OCI-LY7 (cell line): ENCODE results near the gene ZFP36L1. TPM values are rescaled to one million over a fixed set of nuclear protein-coding genes. Genes with fewer than 3 reads are reported as not detected.

ENCODE experiments used
- BruUV-seq: library from RNA; stranded (reverse); fragments of 400-500 nt; replicated peaks from 2 replicates; lab custom pipeline; 2021; lab: Mats Ljungman, UMichigan
- CTCF ChIA-PET: fragments of 300-600 bp; sonication (Branson Sonifier 250); formaldehyde crosslinking; loops from one replicate; lab custom pipeline; 2022; ENCODE audit warnings: antibody characterized with exemption; ENCODE audit not compliant: unreplicated experiment; lab: Charles Lee
- POLR2A ChIA-PET: fragments of 300-600 bp; sonication (Branson Sonifier 250); formaldehyde crosslinking; loops from one replicate; lab custom pipeline; 2022; ENCODE audit warnings: antibody characterized with exemption; lab: Charles Lee
- DNase-seq: peaks from one replicate; pipeline ENCODE4 v3.0.0-alpha.2; 2015; ENCODE audit warnings: low spot score
- H2AFZ ChIP-seq: fragments of 200-600 bp; sonication (generic), shearing (Covaris generic); 2 replicates; pipeline ENCODE4 v1.6.1; 2014; ENCODE audit warnings: mild to moderate bottlenecking, antibody characterized with exemption, low read length, moderate library complexity
- H3K27ac ChIP-seq: fragments of 200-600 bp; sonication (generic); 2 replicates; pipeline ENCODE4 v1.5.1; 2014; ENCODE audit warnings: mixed run types, low read depth, mild to moderate bottlenecking, moderate library complexity, low read length, inconsistent platforms; ENCODE audit not compliant: poor library complexity, severe bottlenecking
- H3K36me3 ChIP-seq: fragments of 200-600 bp; sonication (generic); 2 replicates; pipeline ENCODE4 v1.6.1; 2014; ENCODE audit warnings: mild to moderate bottlenecking, antibody characterized with exemption, low read length, moderate library complexity, mixed read lengths; ENCODE audit not compliant: insufficient read depth
- H3K4me1 ChIP-seq: fragments of 200-600 bp; sonication (generic); 2 replicates; pipeline ENCODE4 v1.5.1; 2014; ENCODE audit warnings: mild to moderate bottlenecking, low read length; ENCODE audit not compliant: insufficient read depth, poor library complexity, severe bottlenecking
- H3K4me2 ChIP-seq: fragments of 200-600 bp; sonication (generic); 2 replicates; pipeline ENCODE4 v1.6.1; 2014; ENCODE audit warnings: mild to moderate bottlenecking, low read length
- H3K4me3 ChIP-seq: fragments of 200-600 bp; sonication (generic); 2 replicates; pipeline ENCODE4 v1.5.1; 2014; ENCODE audit warnings: mild to moderate bottlenecking, low read depth, low read length; ENCODE audit not compliant: poor library complexity, severe bottlenecking
- H3K79me2 ChIP-seq: fragments of 200-600 bp; sonication (generic); 2 replicates; pipeline ENCODE4 v1.6.1; 2016; ENCODE audit warnings: low read depth, mild to moderate bottlenecking, low read length, moderate library complexity, mixed read lengths; ENCODE audit not compliant: insufficient read depth
- H3K9me2 ChIP-seq: fragments of 200-600 bp; sonication (generic); 2 replicates; pipeline ENCODE4 v1.6.1; 2016; ENCODE audit warnings: mild to moderate bottlenecking, low read length, mixed read lengths; ENCODE audit not compliant: insufficient read depth
- H3K9me3 ChIP-seq: fragments of 200-600 bp; sonication (generic); 2 replicates; pipeline ENCODE4 v1.6.1; 2014; ENCODE audit warnings: mild to moderate bottlenecking, mixed run types, low read length, mixed read lengths
- H4K20me1 ChIP-seq: fragments of 200-600 bp; sonication (generic); 2 replicates; pipeline ENCODE4 v1.6.1; 2014; ENCODE audit warnings: mild to moderate bottlenecking, antibody characterized with exemption, low read length, moderate library complexity, mixed read lengths; ENCODE audit not compliant: insufficient read depth
- EZH2phosphoT487 ChIP-seq: fragments of 200-600 bp; sonication (generic); IDR thresholded peaks from 2 replicates; pipeline ENCODE4 v1.6.1; 2018; ENCODE audit warnings: low read depth, borderline replicate concordance, mild to moderate bottlenecking, mixed run types, antibody characterized with exemption, low read length, moderate library complexity, mixed read lengths
- intact Hi-C: fragments of 100-400 bp; cut with micrococcal nuclease; formaldehyde crosslinking; loops from one replicate; pipeline ENCODE4 v1.10.0; 2022; ENCODE audit not compliant: unreplicated experiment
- total RNA-seq, 2 experiments: library from RNA; depleted of rRNA in 1 of 2; stranded (reverse); fragments of >200 nt in 1 of 2; shearing (Covaris generic) in 1 of 2; gene quantifications; 2 replicates each; pipeline ENCODE4 v1.2.3, GENCODE V29; 2014 to 2022
- TF ChIP-seq, protein P1 (sequence below): fragments of 200-600 bp; sonication (generic); conservative IDR thresholded peaks from 2 replicates; pipeline ENCODE4 v1.5.1; 2014; ENCODE audit warnings: mild to moderate bottlenecking, antibody characterized with exemption, low read length, moderate library complexity, mixed read lengths

Gene ZFP36L1
- total RNA-seq, 2 experiments from 2014 or later: 24.2 to 57.0 TPM

DNA sequence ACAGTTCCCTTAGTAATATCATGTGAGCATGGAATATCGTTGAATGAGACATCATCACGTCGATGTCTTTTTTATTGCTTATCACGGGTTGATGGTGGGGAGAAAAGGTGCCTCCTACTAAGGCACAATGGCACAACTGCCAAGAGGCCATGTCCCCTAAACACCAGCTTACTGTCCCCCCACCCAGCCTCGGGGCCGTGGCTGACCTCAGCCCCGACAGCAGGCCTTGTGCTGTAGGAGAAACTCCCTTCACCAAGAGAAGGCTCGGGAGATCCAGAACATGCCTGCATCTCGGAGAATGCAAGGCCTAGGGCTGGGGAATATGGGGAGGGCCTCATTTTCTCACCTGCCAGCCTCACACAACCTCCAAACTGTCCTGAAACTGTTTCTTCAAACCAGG, 22.8 kb downstream of the ZFP36L1 start:
- Histone ChIP-seq H3K9me3 (no peaks in the 10 kb centered on the region), H3K4me2 (no peak overlapping the region), H4K20me1 (no peaks in the 10 kb centered on the region), H2AFZ (no peak overlapping the region), H3K36me3 (no peaks in the 10 kb centered on the region), H3K79me2 (no peaks in the 10 kb centered on the region), H3K4me1 (no peaks in the 10 kb centered on the region), H3K27ac (no peak overlapping the region), H3K9me2 (no peaks in the 10 kb centered on the region), H3K4me3 (no peak overlapping the region)
- intact Hi-C loops: no loop called here
- CTCF ChIA-PET: no interaction called here
- POLR2A ChIA-PET: no interaction called here
- TF ChIP-seq EZH2phosphoT487: no peak
- TF ChIP-seq, protein P1, sequence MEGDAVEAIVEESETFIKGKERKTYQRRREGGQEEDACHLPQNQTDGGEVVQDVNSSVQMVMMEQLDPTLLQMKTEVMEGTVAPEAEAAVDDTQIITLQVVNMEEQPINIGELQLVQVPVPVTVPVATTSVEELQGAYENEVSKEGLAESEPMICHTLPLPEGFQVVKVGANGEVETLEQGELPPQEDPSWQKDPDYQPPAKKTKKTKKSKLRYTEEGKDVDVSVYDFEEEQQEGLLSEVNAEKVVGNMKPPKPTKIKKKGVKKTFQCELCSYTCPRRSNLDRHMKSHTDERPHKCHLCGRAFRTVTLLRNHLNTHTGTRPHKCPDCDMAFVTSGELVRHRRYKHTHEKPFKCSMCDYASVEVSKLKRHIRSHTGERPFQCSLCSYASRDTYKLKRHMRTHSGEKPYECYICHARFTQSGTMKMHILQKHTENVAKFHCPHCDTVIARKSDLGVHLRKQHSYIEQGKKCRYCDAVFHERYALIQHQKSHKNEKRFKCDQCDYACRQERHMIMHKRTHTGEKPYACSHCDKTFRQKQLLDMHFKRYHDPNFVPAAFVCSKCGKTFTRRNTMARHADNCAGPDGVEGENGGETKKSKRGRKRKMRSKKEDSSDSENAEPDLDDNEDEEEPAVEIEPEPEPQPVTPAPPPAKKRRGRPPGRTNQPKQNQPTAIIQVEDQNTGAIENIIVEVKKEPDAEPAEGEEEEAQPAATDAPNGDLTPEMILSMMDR: no peak
- BruUV-seq: no TSS peak
- DNase-seq: no peak

DNA sequence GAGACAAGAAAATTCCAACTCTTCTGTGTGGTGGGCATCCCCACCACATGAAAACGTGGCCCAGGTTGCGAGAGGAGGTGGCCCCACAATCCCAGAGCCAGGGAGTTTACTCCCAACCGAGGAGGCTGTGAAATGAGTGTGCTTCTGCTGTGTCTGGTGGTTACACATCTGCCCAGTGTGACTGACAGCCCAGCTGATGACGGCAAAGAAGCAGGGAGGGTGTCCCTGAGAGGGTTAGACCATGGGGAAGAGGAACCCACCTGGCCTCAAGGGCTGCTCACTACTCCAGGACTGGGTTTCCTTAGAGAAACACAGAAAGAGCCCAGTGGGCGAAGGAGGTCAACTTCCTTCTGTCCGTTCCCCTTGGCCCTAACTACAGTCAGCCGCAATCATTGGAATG, 24.6 kb downstream of the ZFP36L1 start:
- no peak overlapping the region for H3K4me2 ChIP-seq
- CTCF ChIA-PET: no interaction called here
- TF ChIP-seq, protein P1: no peak
- TF ChIP-seq EZH2phosphoT487: no peak
- no peaks in the 10 kb centered on the region for H3K9me3 ChIP-seq
- POLR2A ChIA-PET: no interaction called here
- no peaks in the 10 kb centered on the region for H3K4me1 ChIP-seq
- H3K4me3 ChIP-seq: no peak overlapping the region
- H3K27ac ChIP-seq: no peak overlapping the region
- H4K20me1 ChIP-seq: no peaks in the 10 kb centered on the region
- no peak for DNase-seq
- no peaks in the 10 kb centered on the region for H3K9me2 ChIP-seq
- no peak overlapping the region for H2AFZ ChIP-seq
- H3K79me2 ChIP-seq: no peaks in the 10 kb centered on the region
- no peaks in the 10 kb centered on the region for H3K36me3 ChIP-seq
- BruUV-seq: no TSS peak
- intact Hi-C loops: no loop called here

DNA sequence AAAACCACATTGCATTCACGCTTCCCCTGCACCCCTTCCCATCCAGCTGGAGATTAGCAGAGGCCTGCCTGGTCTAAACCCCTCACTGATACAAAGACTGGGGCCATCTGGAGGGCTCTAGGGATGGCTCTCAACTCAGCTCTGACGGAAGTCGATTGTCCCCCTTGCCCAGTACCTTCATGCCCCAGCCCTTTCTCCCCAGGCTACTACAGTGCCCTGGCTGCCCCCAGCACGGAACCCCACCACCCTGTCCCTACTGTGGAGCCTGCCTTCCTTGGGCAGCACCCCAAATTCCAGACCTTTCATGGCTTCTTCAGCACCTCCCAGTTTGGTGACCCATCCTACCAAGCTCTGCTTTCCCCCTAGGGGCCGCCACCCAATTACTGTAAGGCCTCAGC, 25.6 kb downstream of the ZFP36L1 start:
- intact Hi-C loops: no loop called here
- ChIA-PET POLR2A (no interaction called here), CTCF (no interaction called here)
- no peak overlapping the region for H3K4me2 ChIP-seq
- H3K4me1 ChIP-seq: no peaks in the 10 kb centered on the region
- no TSS peak for BruUV-seq
- no peak overlapping the region for H2AFZ ChIP-seq
- H3K36me3 ChIP-seq: no peaks in the 10 kb centered on the region
- DNase-seq: no peak
- no peaks in the 10 kb centered on the region for H4K20me1 ChIP-seq
- no peaks in the 10 kb centered on the region for H3K9me3 ChIP-seq
- H3K9me2 ChIP-seq: no peaks in the 10 kb centered on the region
- H3K27ac ChIP-seq: no peak overlapping the region
- no peak for TF ChIP-seq EZH2phosphoT487
- TF ChIP-seq, protein P1: no peak
- no peak overlapping the region for H3K4me3 ChIP-seq
- no peaks in the 10 kb centered on the region for H3K79me2 ChIP-seq
